NCI-H82 treated with DMSO at 0.1 percent for 48 hours (cell line): ENCODE measurements around the gene RECK.

Source experiments
- DNase-seq: peaks from one replicate; lab custom pipeline; 2025; ENCODE audit not compliant: unreplicated experiment; lab: John Stamatoyannopoulos, UW

Gene RECK

DNA sequence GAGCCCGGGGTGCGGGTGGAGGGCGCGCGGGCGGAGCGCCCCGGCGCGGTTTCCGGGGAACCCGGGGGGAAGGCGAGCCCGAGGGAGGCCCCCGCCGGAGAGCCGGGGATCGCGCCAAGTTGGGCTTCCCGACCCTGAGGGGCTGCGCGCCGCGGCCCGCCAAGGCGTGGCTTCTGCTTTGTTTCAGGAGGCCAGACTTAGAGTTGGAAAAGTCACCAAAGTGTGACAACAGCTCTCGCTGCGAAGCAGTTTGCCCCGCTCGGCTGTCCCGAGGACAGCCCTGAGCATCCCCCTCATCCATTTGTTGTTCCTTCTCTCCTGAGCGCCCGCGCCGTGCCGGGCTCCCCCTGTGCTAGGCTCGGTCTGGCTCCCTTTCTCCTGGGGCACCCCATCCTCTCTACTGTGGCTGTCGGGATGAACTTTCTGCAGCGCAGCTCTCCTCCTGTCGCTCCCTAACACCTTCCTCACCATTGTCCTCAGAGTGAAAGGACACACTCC, 100.2 kb downstream of the RECK start:
- no peak for DNase-seq

DNA sequence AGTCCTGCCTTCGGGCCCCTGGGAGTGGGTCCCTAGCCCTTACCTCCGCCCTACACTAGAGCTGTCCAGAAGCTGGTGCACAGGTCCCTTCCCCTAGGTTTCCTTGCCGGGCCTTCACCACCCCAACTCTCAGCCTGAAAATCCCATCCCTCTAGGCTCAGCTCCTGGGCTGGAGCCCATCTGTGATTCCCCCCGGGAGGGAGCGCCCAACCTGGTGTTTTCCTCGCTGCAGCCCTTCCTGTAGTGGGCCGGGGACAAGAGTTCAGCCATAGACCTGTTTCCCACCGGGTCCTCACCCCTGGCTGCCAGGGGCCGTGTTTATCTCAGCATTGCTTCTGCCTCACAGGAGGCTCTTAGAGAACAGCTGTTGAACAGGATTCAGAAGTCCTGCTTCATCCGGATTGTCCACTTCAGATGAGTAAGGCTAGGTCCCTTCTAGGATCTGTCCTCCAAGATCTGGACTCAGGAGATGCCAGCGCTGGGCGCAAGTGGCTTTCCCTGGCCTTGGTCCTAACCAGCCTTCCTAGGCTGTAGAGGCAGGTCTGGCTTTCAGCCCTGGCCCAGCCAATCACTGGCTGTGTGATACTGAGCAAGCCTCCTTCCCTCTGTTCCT, 100.8 kb downstream of the RECK start:
- no peak for DNase-seq

DNA sequence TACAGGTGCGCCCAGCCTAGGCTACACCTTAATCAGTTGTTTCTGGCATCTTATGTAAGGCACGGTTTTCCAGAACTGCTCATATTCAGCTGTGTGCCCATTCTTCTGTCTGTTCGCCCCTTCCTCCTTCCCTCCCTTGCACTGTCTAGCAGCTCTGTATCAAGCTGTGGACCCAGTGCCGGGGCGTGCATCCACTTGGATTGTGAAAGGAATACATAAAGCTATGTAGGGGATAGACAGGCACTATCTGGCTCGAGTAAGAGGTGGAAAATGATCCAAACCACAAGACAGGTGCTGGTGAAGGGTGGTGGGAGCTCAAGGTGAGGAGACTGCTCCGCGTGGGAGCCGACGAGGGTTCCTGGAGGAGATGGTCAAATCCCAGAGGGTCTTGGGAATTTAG, 101.8 kb downstream of the RECK start:
- no peak for DNase-seq

DNA sequence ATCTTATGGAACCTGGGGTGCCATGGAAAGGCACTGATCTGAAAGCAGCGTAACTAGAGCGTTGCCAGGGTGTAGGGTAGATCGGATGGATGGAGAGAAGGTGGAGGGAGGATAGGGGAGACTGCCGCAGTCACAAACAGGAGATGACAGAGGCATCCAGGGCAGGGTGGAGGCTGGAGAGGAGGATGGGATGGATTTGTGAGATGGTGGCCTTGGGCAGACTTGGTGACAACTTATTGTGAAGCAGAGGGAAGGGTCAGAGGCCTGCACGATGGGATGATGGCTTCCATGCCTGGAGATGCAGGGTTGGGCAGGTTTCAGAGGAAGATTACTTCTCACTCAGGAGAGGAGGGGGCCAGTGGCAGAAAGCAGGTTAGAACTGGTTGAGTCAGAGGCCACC, 102.2 kb downstream of the RECK start:
- DNase-seq = no peak

DNA sequence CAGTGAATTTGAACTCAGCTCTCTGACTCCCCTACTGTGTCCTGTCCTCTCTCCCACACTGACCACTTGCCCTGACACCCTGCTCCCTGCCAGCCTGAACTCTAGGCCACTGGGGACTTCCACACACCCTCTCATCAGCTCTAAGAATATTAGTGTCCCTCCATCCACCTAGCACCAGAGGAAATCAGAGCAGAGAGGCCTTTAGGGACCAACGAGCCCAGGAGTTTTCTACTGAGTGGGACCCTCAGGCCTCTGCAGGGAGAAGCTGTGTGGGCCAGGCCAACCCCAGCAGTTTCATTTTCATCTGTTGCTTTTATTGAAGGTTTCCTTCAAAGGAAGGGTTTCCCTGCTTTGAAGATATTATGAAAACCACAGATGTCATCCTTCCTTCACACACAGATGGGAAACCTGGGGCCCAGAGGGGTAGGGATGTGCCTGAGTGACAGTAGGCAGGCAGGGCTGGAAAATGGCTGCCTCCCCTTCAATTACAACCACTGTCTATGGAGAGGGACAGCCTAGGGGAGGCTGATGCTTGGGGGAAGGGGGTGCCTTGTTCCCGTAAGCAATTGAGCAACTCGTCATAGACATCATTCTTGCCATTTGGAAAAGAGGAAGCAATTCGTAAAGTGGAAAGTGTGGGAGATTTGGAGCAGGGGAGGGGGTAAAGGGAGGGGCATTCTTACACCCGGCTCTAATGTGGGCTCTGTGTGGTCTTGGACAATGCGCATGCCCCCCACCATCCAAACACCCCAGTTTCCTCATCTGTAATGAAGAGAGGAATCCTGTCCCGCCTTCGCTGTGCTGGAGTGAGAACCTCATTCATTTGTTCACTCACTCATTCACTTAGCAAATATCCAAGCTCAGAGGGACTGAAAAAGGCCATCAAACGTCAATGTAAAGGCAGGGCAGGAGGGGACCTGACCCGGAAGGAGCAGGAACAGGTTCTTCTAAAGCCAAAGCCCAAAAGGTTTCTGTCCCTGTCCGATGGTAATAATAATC, 103.7 kb downstream of the RECK start:
- no peak for DNase-seq

DNA sequence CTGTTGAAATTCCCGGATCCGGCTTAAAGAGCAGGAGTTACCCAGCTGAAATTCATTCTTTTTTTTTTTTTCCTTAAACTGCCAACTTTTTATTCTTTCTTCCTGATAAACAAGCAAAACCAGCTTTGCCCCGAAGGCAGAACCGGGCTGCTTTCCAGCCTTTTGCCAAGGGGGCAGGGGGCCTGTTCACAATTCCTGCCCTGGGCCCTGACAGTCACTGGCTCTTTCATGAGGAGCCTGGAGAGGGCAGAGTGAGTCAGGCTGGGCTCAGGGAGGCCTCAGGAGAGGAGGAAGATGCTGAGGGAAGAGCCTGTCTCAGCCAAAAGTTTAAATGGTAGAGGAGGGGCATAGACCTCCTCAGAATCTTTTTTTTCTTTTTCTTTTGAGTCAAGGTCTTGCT, 104.6 kb downstream of the RECK start:
- no peak for DNase-seq

DNA sequence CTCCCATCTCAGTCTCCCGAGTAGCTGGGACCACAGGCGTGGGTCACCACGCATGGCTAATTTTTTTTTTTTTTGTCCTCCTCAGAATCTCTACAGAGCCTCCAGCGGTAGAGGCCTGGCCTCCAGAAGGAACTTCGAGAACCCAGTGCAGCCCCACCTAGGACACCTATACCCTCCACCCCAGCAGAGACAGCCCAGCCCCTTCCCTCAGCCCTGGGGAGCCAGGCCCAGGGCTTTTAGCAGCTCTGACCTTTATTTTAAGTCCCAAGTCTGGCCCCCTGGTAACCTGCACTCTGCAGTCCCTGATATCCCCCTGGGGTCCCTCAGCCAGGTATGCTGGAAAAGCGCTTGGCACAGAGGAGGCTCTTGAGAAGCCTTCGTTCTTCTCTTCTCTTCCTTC, 105.0 kb downstream of the RECK start:
- no peak for DNase-seq

DNA sequence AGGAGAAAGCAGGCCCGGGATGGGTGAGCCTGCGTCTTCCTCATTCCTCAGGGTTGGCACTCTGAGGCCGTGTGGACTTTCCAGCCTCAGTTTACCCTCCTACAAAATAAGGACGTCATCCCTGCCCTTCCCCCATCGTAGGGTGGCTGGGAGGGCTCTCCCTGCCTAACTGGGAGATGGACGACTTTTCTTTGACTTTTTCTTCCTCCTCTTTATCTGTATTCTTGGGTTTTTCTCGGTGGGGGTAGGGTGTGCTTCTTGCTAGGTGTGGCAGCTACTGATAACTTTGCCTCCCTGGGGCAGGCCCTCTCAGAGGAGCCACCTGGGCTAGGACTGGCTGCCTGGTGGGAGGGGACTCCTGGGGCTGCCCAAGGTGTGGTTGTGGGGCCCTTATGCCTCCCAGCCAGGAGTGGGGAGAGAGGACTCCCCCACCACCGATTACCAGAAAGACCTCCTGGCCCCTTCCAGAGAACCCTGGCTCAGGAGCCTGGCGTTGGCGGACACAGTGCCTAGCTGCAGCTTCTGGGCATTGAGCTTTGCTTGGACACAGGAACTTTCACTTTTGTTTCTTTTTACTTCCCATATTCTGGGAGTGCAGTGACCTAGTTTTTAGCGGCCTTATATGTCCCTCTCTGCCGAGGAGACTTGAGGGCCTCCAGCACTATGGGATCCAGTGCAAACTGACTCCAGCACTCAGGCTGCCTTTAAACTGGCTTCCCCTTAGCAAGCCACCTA, 106.0 kb downstream of the RECK start:
- no peak for DNase-seq

DNA sequence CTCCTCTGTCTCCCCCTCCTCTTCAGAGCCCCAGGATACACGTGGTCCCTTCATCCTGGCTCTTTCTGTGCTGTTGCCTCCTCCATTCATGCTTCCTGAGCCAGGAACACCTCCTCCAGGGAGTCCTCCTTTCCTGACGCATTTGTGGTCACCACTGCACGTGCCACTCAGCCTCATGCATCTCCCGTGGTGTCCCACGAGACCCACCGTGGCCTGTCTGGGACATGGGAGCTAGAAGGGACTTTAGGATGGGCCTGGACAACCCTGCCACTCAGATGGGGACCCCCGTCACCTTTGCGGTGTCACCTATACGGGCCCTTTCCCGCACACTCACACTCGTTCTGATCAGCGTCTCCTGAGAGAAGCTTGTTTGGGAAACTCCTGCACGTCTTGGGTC, 106.5 kb downstream of the RECK start:
- no peak for DNase-seq

DNA sequence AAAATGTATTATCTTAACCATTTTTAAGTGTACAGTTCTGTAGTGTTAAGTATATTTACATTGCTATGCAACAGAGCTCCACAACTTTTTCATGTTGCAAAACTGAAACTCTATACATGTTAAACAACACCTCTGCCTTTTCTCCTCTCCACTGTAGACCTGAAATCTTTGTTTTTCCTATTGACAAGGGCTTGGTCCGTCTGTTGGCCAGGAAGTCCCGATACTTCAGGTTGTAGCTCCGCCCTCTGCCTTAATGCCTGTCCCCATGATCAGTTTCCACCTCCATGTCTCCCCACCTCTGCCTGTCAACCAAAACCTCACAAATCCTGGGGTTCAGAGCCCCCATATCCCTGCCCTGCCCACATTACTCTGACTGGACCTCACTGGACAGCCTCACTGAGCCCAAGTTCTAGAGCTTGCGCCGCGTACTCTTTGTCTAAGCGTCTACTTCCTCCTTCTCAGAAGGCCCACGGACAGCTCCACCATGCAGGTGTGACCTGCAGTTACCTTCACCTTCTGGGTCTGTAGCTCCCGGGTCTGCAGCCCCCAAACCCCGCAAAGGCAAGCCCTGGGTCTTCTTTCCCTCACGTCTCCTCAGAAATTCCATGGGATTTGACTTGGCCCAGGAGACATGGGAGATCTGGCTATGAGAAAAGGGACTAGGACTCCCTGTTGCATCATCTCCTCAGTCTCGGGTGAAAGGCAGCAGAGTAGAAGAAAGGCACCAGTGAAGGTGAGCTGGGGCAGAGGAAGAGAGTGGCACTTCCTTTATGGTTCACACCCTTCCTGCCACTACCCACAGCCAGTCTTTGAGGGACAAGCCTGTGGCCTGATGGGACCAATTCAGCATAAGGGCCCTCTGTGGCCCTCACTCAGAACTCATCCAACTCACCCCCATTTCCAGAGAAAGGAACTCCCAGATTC, 107.9 kb downstream of the RECK start:
- no peak for DNase-seq

DNA sequence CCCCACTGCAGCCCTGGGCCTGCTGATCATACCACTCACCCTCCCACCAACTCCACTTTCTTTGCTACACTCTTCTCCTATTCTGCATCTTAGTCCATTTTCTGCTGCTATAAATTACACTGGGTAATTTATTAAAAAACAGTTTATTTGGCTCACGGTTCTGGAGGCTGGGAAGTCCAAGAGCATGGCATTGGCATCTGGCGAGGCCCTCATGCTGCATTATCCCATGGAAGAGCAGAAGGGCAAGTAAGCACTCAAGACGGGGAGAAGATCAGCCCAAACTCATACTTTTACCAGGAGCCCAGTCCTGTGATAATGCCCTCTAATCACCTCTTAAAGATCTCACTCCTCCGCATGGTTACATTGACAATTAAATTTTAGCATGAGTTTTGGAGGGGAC, 109.3 kb downstream of the RECK start:
- DNase-seq = no peak

DNA sequence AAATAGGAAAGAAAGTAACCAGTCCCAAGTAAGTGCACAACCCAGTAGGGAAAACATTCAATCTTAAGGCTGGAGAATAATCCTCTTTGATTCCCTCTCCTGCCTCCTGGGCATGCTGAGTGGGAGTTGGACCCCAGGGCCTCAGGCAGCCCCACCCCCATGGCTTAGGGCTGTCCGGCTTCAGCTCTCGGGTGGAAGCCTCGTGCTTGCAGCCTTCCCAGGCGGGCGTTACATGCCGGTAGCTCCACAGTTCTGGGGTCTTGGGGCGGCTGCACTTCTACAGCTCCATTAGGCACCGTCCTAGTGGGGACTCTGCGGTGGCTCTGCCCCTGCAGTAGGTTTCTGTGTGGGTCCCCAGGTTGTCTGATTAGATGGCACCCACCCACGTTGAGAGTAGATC, 109.9 kb downstream of the RECK start:
- DNase-seq = no peak

DNA sequence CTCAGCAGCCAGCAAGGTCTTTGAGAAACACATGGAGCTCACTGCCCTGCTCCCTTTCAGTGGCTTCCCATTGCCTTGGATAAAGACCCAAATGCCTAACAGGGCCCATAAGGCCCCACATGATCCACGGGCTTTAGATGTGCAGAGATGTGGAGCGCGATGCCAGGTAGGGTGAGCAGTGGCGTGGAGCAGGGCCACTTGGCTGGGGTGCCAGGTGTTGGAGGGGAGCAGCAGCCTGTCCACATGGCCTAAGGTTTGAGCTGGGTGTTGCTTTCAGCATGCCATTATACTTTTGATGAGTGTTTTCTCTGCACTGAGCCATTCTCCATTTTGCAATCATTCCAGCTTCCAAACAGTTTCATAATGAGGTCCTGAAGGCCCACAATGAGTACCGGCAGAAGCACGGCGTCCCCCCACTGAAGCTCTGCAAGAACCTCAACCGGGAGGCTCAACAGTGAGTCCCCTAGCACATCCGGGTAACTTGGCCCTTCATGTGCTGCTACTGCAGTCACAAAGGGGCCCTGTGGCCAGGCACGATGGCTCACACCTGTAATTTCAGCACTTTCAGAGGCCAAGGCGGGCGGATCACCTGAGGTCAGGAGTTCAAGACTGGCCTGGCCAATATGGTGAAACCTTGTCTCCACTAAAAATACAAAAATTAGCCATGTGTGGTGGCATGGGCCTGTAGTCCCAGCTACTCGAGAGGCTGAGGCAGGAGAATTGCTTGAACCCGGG, 110.9 kb downstream of the RECK start:
- no peak for DNase-seq

DNA sequence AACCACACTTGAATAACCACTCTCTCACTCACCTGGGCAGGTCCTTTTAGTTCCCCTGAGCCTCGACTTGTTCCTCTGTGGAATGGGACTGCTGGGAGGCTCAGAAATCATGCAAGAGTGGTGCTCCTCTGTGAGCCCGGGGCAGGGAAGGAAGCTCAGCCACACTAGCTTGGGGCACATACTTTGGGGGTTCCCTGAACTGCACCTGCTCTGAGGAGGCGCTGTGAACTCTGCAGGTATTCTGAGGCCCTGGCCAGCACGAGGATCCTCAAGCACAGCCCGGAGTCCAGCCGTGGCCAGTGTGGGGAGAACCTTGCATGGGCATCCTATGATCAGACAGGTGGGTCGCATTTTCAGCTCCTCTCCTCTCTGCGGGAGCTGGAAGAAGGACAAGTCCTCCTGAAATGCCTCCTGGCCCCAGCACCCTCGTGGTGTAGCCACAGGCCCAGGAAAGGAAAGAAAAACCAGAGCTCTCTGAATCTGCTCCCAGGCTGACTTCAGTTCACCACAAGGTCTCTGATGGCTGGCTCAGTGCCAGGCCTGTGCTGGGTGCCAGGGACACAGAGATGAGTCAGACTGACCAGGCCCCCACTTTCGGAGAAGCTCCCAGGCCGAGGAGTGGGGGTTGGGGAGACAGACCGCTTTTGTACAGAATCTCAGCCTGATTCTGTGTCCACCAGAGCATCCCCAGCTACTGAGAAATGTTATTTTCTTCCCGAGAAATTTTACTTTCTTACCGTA, 111.8 kb downstream of the RECK start:
- DNase-seq = no peak

DNA sequence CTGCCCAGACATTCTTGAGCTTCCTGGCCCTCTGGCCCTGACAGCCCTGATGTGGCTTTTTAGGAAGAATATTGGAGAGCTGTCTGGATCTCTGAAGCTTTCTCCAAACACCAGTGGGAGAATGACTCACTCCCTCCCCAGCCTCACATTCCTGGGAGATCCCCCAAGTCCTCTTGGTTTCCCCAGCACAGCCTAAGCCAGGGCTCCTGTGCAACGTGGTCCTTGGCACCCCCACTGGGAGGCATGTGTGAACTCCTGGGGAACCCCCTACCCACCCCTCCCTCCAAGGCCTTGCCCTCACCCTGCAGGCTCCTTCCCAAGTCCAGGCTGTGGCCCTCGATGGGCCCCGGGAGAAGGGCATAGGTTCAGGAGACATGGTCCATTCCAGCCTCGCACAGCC, 112.5 kb downstream of the RECK start:
- no peak for DNase-seq

DNA sequence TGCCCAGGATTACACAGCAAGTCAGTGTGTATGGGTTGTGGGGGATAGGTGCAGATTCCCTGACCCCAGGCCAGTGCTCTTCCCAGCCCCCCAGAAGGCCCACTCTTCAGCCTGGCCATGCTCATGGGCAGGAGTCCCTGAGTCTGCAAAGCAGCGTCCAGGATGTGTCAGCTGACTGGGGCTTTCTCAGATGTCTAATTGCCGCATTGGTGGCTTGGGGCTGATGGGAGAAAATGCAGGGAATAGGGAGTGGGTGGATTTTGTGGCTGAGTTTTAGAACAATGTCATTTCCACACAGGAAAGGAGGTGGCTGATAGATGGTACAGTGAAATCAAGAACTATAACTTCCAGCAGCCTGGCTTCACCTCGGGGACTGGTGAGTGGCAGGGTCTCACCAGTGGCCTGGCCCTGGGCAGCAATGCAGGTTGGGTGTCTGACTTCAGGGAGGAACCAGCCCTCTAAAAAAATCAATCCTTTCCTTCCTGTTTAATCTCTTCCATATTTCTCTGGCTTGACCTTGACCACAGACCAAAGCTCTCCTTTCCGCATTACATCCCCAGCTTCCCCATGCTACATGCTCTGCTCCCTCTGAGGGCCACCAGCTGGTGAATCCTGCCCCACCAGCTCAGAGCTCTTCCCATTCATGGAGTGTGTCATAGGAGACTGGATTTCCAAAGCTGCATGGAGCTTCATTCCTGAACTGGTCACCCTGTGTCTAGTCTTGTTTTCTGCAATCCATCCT, 114.0 kb downstream of the RECK start:
- DNase-seq = no peak

DNA sequence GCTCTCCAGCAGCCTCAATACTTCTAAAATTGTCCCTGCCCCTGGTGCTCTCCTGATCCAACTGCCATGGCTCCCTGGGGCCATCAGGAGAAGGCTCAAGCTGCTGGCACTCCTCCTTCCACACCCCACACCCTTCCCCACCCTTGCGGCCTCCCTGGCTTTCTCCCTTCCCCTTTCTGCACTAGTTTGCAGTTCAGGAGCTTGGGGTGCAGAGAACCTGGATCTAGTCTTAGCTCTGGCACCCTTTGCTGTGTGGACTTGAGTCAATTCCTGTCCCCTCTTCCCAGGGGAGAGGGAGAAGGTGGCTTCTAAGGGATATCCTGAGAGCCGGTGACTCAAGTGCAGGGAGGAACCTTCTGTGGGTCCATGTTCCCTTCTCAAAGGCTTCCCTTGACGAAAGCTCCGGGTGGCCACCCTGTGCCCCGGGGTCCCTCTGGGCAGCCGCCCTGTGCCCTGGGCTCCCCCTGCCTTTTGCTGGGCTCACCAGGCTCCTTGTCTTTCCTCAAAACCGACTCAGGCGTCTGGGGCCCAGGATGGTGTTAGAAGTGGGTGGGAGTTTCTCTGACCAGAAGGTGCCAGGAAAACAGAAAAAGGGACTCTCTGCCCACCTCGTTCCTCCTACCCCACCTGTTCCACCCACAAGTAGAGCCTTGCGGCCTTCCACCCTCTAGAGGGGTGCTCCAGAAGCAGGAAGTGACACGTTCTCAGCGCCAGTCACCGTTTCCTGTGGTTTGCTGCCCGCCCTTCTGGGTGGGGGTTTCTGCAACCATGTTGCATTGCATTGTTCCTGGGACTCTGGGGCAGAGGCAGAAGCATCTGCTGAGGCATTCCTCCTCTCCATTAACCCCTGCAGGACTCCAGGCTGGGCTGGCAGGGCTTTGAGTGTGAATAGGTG, 114.8 kb downstream of the RECK start:
- DNase-seq = no peak
